Iris pigment epithelial cell (primary cell): ENCODE measurements around the gene UGGT1.

ENCODE experiments used
- DNase-seq: peaks from one replicate; pipeline ENCODE4 v3.0.0-alpha.2; 2011; ENCODE audit warnings: low read depth

UGGT1 gene

GRCh38 chr2:128215897-128216642 lies 125.1 kb downstream of the UGGT1 start:
- no peak for DNase-seq

- no peak for DNase-seq
Observed at GRCh38 chr2:128217671-128218070, 126.7 kb downstream of the UGGT1 start.

- DNase-seq: no peak
Observed at GRCh38 chr2:128219891-128220290, 128.9 kb downstream of the UGGT1 start.

GRCh38 chr2:128227862-128228261 lies 136.9 kb downstream of the UGGT1 start:
- no peak for DNase-seq

- no peak for DNase-seq
Observed at GRCh38 chr2:128228894-128229293, 137.9 kb downstream of the UGGT1 start.

GRCh38 chr2:128232965-128233789 lies 142.2 kb downstream of the UGGT1 start:
- peak; percentile 68 for DNase-seq

GRCh38 chr2:128233790-128234395 lies 142.9 kb downstream of the UGGT1 start:
- no peak for DNase-seq

GRCh38 chr2:128234613-128235012 lies 143.6 kb downstream of the UGGT1 start:
- no peak for DNase-seq

- no peak for DNase-seq
Observed at GRCh38 chr2:128235581-128235980, 144.6 kb downstream of the UGGT1 start.

- DNase-seq: peak; percentile 88
Observed at GRCh38 chr2:128236491-128237035, 145.6 kb downstream of the UGGT1 start.

GRCh38 chr2:128237081-128237534 lies 146.1 kb downstream of the UGGT1 start:
- peak; percentile 72 for DNase-seq

- no peak for DNase-seq
Observed at GRCh38 chr2:128237911-128238697, 147.1 kb downstream of the UGGT1 start.

- DNase-seq: no peak
Observed at GRCh38 chr2:128241896-128242295, 150.9 kb downstream of the UGGT1 start.
